Measurements from ENCODE around the gene BANF1. TPM values are rescaled to one million over a fixed set of nuclear protein-coding genes. Genes with fewer than 3 reads are reported as not detected.

BANF1 gene
- total RNA-seq = 100 to 1,000 TPM; 264 to 280 TPM

- no peaks in the 10 kb centered on the region for H3K9me3 Mint-ChIP-seq
- DNase-seq = peak; percentile 97
- peaks cover 38% of the 10 kb centered on the region for H3K4me1 Mint-ChIP-seq (ENCODE audit: low read depth)
- peak within 1 kb of the TSS; percentile 99 for H3K4me3 Mint-ChIP-seq
- H3K36me3 Mint-ChIP-seq = peaks cover 44% of the 10 kb centered on the region
- ChIA-PET CTCF (interaction anchor here (0.5 to 1.6 kb wide), 16 partner anchors 10 to 290 kb away, joined by 3 to 11 read pairs (median 4); partner anchors contain the start of genes CCDC85B, CFL1, FIBP and KAT5), POLR2A (interaction anchor here (0.6 to 1.4 kb wide), 12 partner anchors 40 to 290 kb away, joined by 3 to 8 read pairs (median 4); partner anchors contain the start of genes CFL1, FIBP, FOSL1 and KAT5)
- peak within 1 kb of the TSS; percentile 99 for H3K27ac Mint-ChIP-seq
- intact Hi-C loops (cut with micrococcal nuclease) = loop anchor here (1.0 to 5.0 kb wide), 6 partner anchors 41 to 290 kb away; partner anchors contain the start of genes AP5B1, CFL1, KAT5 and SART1
- no peaks in the 10 kb centered on the region for H3K27me3 Mint-ChIP-seq
These were observed at the start of gene BANF1, which contains the start of gene EIF1AD for GRCh38 chr11:66001942-66002647. BANF1 (plus strand) TSS chr11:66002503; CDS start chr11:66003251, 748 bp downstream. EIF1AD (minus strand) TSS chr11:66002157; CDS start chr11:66000389, 1,768 bp downstream.

GRCh38 chr11:65953471-65953870, 48.8 kb upstream of the BANF1 start:
- ChIA-PET POLR2A (no interaction called here), CTCF (interaction anchor here (3.1 kb wide), 1 partner anchor 69 kb away, joined by 11 read pairs; no protein-coding TSS in a partner anchor)
- intact Hi-C loops (cut with micrococcal nuclease) = no loop called here
- no peaks in the 10 kb centered on the region for H3K27me3 Mint-ChIP-seq
- no peak overlapping the region for H3K4me3 Mint-ChIP-seq
- no peak overlapping the region for H3K27ac Mint-ChIP-seq
- H3K4me1 Mint-ChIP-seq (ENCODE audit: low read depth) = peaks cover 17% of the 10 kb centered on the region
- no peak for DNase-seq
- H3K9me3 Mint-ChIP-seq = no peaks in the 10 kb centered on the region
- no peaks in the 10 kb centered on the region for H3K36me3 Mint-ChIP-seq

GRCh38 chr11:65954771-65955170, 47.5 kb upstream of the BANF1 start:
- DNase-seq = no peak
- no peak overlapping the region for H3K4me3 Mint-ChIP-seq
- peaks cover 17% of the 10 kb centered on the region for H3K4me1 Mint-ChIP-seq (ENCODE audit: low read depth)
- ChIA-PET POLR2A (no interaction called here), CTCF (interaction anchor here (1.0 kb wide), 1 partner anchor 70 kb away, joined by 5 read pairs; no protein-coding TSS in a partner anchor)
- H3K27ac Mint-ChIP-seq = no peak overlapping the region
- intact Hi-C loops (cut with micrococcal nuclease) = no loop called here
- H3K27me3 Mint-ChIP-seq = no peaks in the 10 kb centered on the region
- no peaks in the 10 kb centered on the region for H3K9me3 Mint-ChIP-seq
- H3K36me3 Mint-ChIP-seq = no peaks in the 10 kb centered on the region

- H3K9me3 Mint-ChIP-seq = no peaks in the 10 kb centered on the region
- peak overlapping the region; percentile 78 for H3K27ac Mint-ChIP-seq
- CTCF ChIA-PET = interaction anchor here (3.6 to 6.7 kb wide), 2 partner anchors 70 to 73 kb away, joined by 15 to 39 read pairs; partner anchors contain the start of gene FIBP
- no peak overlapping the region for H3K4me3 Mint-ChIP-seq
- H3K4me1 Mint-ChIP-seq (ENCODE audit: low read depth) = peaks cover 36% of the 10 kb centered on the region
- intact Hi-C loops (cut with micrococcal nuclease) = no loop called here
- POLR2A ChIA-PET = interaction anchor here (0.6 to 1.6 kb wide), 2 partner anchors 68 to 211 kb away, joined by 4 read pairs; partner anchors contain the start of gene CCDC85B
- peaks cover 7% of the 10 kb centered on the region for H3K36me3 Mint-ChIP-seq
- no peaks in the 10 kb centered on the region for H3K27me3 Mint-ChIP-seq
- no peak for DNase-seq
These were observed 44.0 kb upstream of the BANF1 start for GRCh38 chr11:65958291-65958690.

GRCh38 chr11:65958774-65959420, 43.4 kb upstream of the BANF1 start:
- DNase-seq = no peak
- POLR2A ChIA-PET = interaction anchor here (0.5 to 1.6 kb wide), 3 partner anchors 17 to 210 kb away, joined by 4 to 5 read pairs (median 4); partner anchors contain the start of gene CCDC85B
- no peaks in the 10 kb centered on the region for H3K27me3 Mint-ChIP-seq
- H3K4me1 Mint-ChIP-seq (ENCODE audit: low read depth) = peaks cover 42% of the 10 kb centered on the region
- no peak overlapping the region for H3K4me3 Mint-ChIP-seq
- H3K27ac Mint-ChIP-seq = peak overlapping the region; percentile 78
- no peaks in the 10 kb centered on the region for H3K9me3 Mint-ChIP-seq
- intact Hi-C loops (cut with micrococcal nuclease) = no loop called here
- CTCF ChIA-PET = interaction anchor here (3.6 to 6.7 kb wide), 2 partner anchors 71 to 73 kb away, joined by 15 to 39 read pairs; partner anchors contain the start of gene FIBP
- peaks cover 10% of the 10 kb centered on the region for H3K36me3 Mint-ChIP-seq

GRCh38 chr11:65960824-65961266, 41.5 kb upstream of the BANF1 start:
- Mint-ChIP-seq H3K36me3 (peaks cover 23% of the 10 kb centered on the region), H3K4me3 (peak overlapping the region; percentile 95), H3K27ac (peak overlapping the region; percentile 94), H3K27me3 (no peaks in the 10 kb centered on the region), H3K9me3 (no peaks in the 10 kb centered on the region), H3K4me1 (ENCODE audit: low read depth) (peaks cover 46% of the 10 kb centered on the region)
- no peak for DNase-seq
- intact Hi-C loops (cut with micrococcal nuclease) = loop anchor here (1.0 to 2.0 kb wide), 4 partner anchors 41 to 101 kb away; partner anchors contain the start of genes BANF1, C11orf68, DRAP1 and EIF1AD
- ChIA-PET POLR2A (interaction anchor here (1.2 to 2.2 kb wide), 3 partner anchors 61 to 127 kb away, joined by 3 to 21 read pairs (median 4); partner anchors contain the start of genes CCDC85B, FIBP, FOSL1 and SNX32), CTCF (interaction anchor here (1.5 to 6.7 kb wide), 2 partner anchors 75 to 101 kb away, joined by 4 to 39 read pairs; partner anchors contain the start of gene MUS81)

GRCh38 chr11:65961267-65962140, 40.8 kb upstream of the BANF1 start, which contains the start of gene SART1:
SART1 (plus strand) TSS chr11:65961734; CDS start chr11:65961781, 47 bp downstream.
- ChIA-PET CTCF (interaction anchor here (1.3 to 6.7 kb wide), 3 partner anchors 73 to 102 kb away, joined by 4 to 39 read pairs (median 14); partner anchors contain the start of genes FIBP and MUS81), POLR2A (interaction anchor here (0.9 to 2.2 kb wide), 11 partner anchors 10 to 129 kb away, joined by 3 to 21 read pairs (median 3); partner anchors contain the start of genes BANF1, CCDC85B, EIF1AD and FIBP)
- H3K4me1 Mint-ChIP-seq (ENCODE audit: low read depth) = peaks cover 42% of the 10 kb centered on the region
- peak within 1 kb of the TSS; percentile 94 for H3K27ac Mint-ChIP-seq
- H3K9me3 Mint-ChIP-seq = no peaks in the 10 kb centered on the region
- DNase-seq = peak; percentile 98
- H3K4me3 Mint-ChIP-seq = peak within 1 kb of the TSS; percentile 95
- intact Hi-C loops (cut with micrococcal nuclease) = loop anchor here (1.0 to 2.0 kb wide), 4 partner anchors 41 to 101 kb away; partner anchors contain the start of genes BANF1, C11orf68, DRAP1 and EIF1AD
- no peaks in the 10 kb centered on the region for H3K27me3 Mint-ChIP-seq
- H3K36me3 Mint-ChIP-seq = peaks cover 29% of the 10 kb centered on the region

GRCh38 chr11:65962141-65962564, 40.1 kb upstream of the BANF1 start:
- H3K36me3 Mint-ChIP-seq = peaks cover 35% of the 10 kb centered on the region
- POLR2A ChIA-PET = interaction anchor here (0.9 to 2.2 kb wide), 11 partner anchors 9 to 130 kb away, joined by 3 to 21 read pairs (median 3); partner anchors contain the start of genes BANF1, CCDC85B, EIF1AD and FIBP

GRCh38 chr11:65964906-65965305, 37.4 kb upstream of the BANF1 start:
- no peak for DNase-seq
- no peak overlapping the region for H3K4me3 Mint-ChIP-seq
- no peaks in the 10 kb centered on the region for H3K27me3 Mint-ChIP-seq
- peaks cover 31% of the 10 kb centered on the region for H3K4me1 Mint-ChIP-seq (ENCODE audit: low read depth)
- peaks cover 49% of the 10 kb centered on the region for H3K36me3 Mint-ChIP-seq
- POLR2A ChIA-PET = interaction anchor here (0.6 kb wide), 1 partner anchor 1698 kb away, joined by 5 read pairs; no protein-coding TSS in a partner anchor
- CTCF ChIA-PET = interaction anchor here (1.0 kb wide), 1 partner anchor 23 kb away, joined by 3 read pairs; no protein-coding TSS in a partner anchor
- no peak overlapping the region for H3K27ac Mint-ChIP-seq
- intact Hi-C loops (cut with micrococcal nuclease) = no loop called here
- H3K9me3 Mint-ChIP-seq = no peaks in the 10 kb centered on the region

More at GRCh38 chr11:65962141-65962564, 40.1 kb upstream of the BANF1 start:
- Mint-ChIP-seq H3K4me3 (peak overlapping the region; percentile 95), H3K27ac (peak overlapping the region; percentile 94), H3K9me3 (no peaks in the 10 kb centered on the region), H3K4me1 (ENCODE audit: low read depth) (peaks cover 36% of the 10 kb centered on the region), H3K27me3 (no peaks in the 10 kb centered on the region)
- DNase-seq = no peak
- intact Hi-C loops (cut with micrococcal nuclease) = no loop called here
- CTCF ChIA-PET = interaction anchor here (1.3 to 6.7 kb wide), 3 partner anchors 73 to 102 kb away, joined by 4 to 39 read pairs (median 14); partner anchors contain the start of genes FIBP and MUS81

GRCh38 chr11:65965986-65966762, 36.1 kb upstream of the BANF1 start:
- Mint-ChIP-seq H3K4me1 (ENCODE audit: low read depth) (peaks cover 31% of the 10 kb centered on the region), H3K4me3 (no peak overlapping the region), H3K36me3 (peaks cover 55% of the 10 kb centered on the region), H3K9me3 (no peaks in the 10 kb centered on the region), H3K27ac (no peak overlapping the region), H3K27me3 (no peaks in the 10 kb centered on the region)
- intact Hi-C loops (cut with micrococcal nuclease) = no loop called here
- DNase-seq = no peak
- POLR2A ChIA-PET = no interaction called here
- CTCF ChIA-PET = interaction anchor here (1.0 kb wide), 1 partner anchor 22 kb away, joined by 3 read pairs; no protein-coding TSS in a partner anchor

Data from activated CD4-positive, alpha-beta memory T cell treated with anti-CD3 and anti-CD28 coated beads for 36 hours (primary cell).